Heart left ventricle (tissue), 16 donors: ENCODE data around the gene RFXANK. TPM values are rescaled to one million over a fixed set of nuclear protein-coding genes. Genes with fewer than 3 reads are reported as not detected.

Source experiments
- ATAC-seq, 4 donors: fragments of 200-7000 bp; cut with Tn5 transposase; one replicate each; pipeline ENCODE4 v1.9.1; 2020 to 2022; ENCODE audit warnings: moderate library complexity in 4 of 4, mild to moderate bottlenecking in 3 of 4, moderate number of reproducible peaks in 1 of 4
- DNase-seq, 5 donors: peaks; one replicate each; pipeline ENCODE4 v3.0.0-alpha.2; 2020
- H3K27ac ChIP-seq, 12 donors: fragments of 200-600 bp; sonication (generic) in 4 of 12; one replicate each; pipeline versions ENCODE4 v1.5.0 to v1.8.0; 2016 to 2022; ENCODE audit warnings: mild to moderate bottlenecking in 2 of 12
- H3K27me3 ChIP-seq, 9 donors: fragments of 200-600 bp; sonication (generic) in 2 of 9; one replicate each; pipeline versions ENCODE4 v1.5.1 to v1.8.0; 2016 to 2022; ENCODE audit warnings: mild to moderate bottlenecking in 3 of 9
- H3K36me3 ChIP-seq, 9 donors: fragments of 200-600 bp; sonication (generic) in 2 of 9; one replicate each; pipeline versions ENCODE4 v1.5.0 to v1.8.0; 2018 to 2022; ENCODE audit warnings: mild to moderate bottlenecking in 2 of 9
- H3K4me1 ChIP-seq, 12 donors: fragments of 200-600 bp; sonication (generic) in 4 of 12; one replicate each; pipeline versions ENCODE4 v1.5.0 to v1.8.0; 2016 to 2022; ENCODE audit warnings: mild to moderate bottlenecking in 3 of 12
- H3K4me3 ChIP-seq, 12 donors: fragments of 200-600 bp; sonication (generic) in 4 of 12; one replicate each; pipeline versions ENCODE4 v1.5.0 to v1.8.0; 2017 to 2022; ENCODE audit warnings: mild to moderate bottlenecking in 9 of 12, moderate library complexity in 4 of 12
- H3K9me3 ChIP-seq, 12 donors: fragments of 200-600 bp; sonication (generic) in 4 of 12; one replicate each; pipeline versions ENCODE4 v1.5.0 to v1.8.0; 2016 to 2022; ENCODE audit warnings: mild to moderate bottlenecking in 1 of 12
- CTCF ChIP-seq, 12 donors: fragments of 200-600 bp; sonication (generic) in 4 of 12; IDR thresholded peaks; one replicate each; pipeline versions ENCODE4 v1.5.0 to v1.8.0; 2018 to 2022; ENCODE audit warnings: antibody characterized with exemption in 12 of 12, mild to moderate bottlenecking in 5 of 12
- POLR2A ChIP-seq, 2 donors: fragments of 450-650 bp; IDR thresholded peaks; one replicate each; pipeline ENCODE4 v1.6.1; 2017; ENCODE audit warnings: antibody characterized with exemption in 2 of 2, mild to moderate bottlenecking in 2 of 2, moderate library complexity in 2 of 2
- WGBS, 4 donors: extraction: QIAGEN DNeasy Blood & Tissue Kit in 2 of 4; methylation state at CpG; one replicate each; pipeline versions ENCODE4 v1.1.5 to v1.1.7; 2013 to 2018; 5-methylcytosine and 5-hydroxymethylcytosine counted together
- intact Hi-C, 10 donors: fragments of 100-400 bp; cut with DNase I; formaldehyde crosslinking; loops; one replicate each; pipeline versions ENCODE4 v1.11.1 to v1.14.2; 2022
- polyA plus RNA-seq, 2 donors: library from polyadenylated mRNA; stranded (reverse); fragments of 200-250 nt; gene quantifications; one replicate each; pipeline ENCODE4 v1.2.3, GENCODE V29; 2013
- total RNA-seq, 9 donors: library from RNA; depleted of rRNA in 2 of 9; stranded (reverse); fragments of >200 nt in 2 of 9; fragmentation: NEBNext Ultra II Directional in 3 of 9; extraction: Animal tissue kit (Norgen Biotek cat#: 25700) in 3 of 9; gene quantifications; one replicate each; pipeline versions ENCODE4 v1.1.0 to v1.2.4, GENCODE V29; 2016 to 2023
- donor health status: ischemic (EF 13 %, LVEDD 7.1; RV severe dilation, severe dysfunction).
- donor health status: healthy with polysubstance abuse.
- donor health status: DM: no; HTN: yes; CAD: no.
- donor health status: DM: no; HTN: no; CAD: no.
- donor health status: ischemic (EF 25% LVEDD 6.9; RV normal size, moderate dysfunction).
- donor health status: ischemic (EF 25% LVEDD 5.7; RV mildly dilated, moderate dysfunction).
- donor health status: healthy.
- donor health status: DM: yes; HTN: yes; CAD: no.
- donor health status: ischemic (EF 35%, LVEDD 5.7; RV mildly dilated, moderate dysfunction).
- donor health status: nonischemic (EF 11% LVEDD 7.7; RV severe dilation, severe dysfunction).
- donor health status: DM: yes; HTN: yes; CAD: no.
- donor health status: PGD.
- donor health status: ischemic (EF 29% LVEDD 5.4; RV normal size, mild dysfunction).
- donor health status: nonischemic (EF 23%, LVEDD 6.1; RV moderate dilation, normal function).

RFXANK gene
- total and polyA plus RNA-seq, 11 donors = 26.5 to 71.9 (median 42.3) TPM

- ATAC-seq (no peak), DNase-seq (no peak)
- no peak overlapping the region for H3K4me3 ChIP-seq
- H3K36me3 ChIP-seq = peaks cover 0 to 54% (median 20%) of the 10 kb centered on the region in 9 donors
- no peak overlapping the region for H3K27ac ChIP-seq
- peaks cover 0 to 6% (median 0%) of the 10 kb centered on the region in 12 donors for H3K9me3 ChIP-seq
- 88 to 92% (median 89%) methylated on average over 8 of the region's 8 CpGs for WGBS, 4 donors
- no peak for TF ChIP-seq CTCF (IDR thresholded peaks at IDR 0.05)
- no peak for TF ChIP-seq POLR2A (IDR thresholded peaks at IDR 0.05)
- H3K4me1 ChIP-seq = no peaks in the 10 kb centered on the region
- intact Hi-C loops = loop anchor here in 2 of 10 donors (5.0 kb wide), 2 partner anchors 35 to 125 kb away; no protein-coding TSS in a partner anchor
- no peaks in the 10 kb centered on the region for H3K27me3 ChIP-seq
Measured at GRCh38 chr19:19176950-19177349, 15.1 kb upstream of the RFXANK start.

- Histone ChIP-seq H3K9me3 (peaks cover 0 to 6% (median 0%) of the 10 kb centered on the region in 12 donors), H3K4me1 (no peaks in the 10 kb centered on the region), H3K4me3 (no peak overlapping the region), H3K27ac (no peak overlapping the region), H3K27me3 (no peaks in the 10 kb centered on the region), H3K36me3 (peaks cover 0 to 65% (median 35%) of the 10 kb centered on the region in 9 donors)
- no peak for ATAC-seq
- 84 to 91% (median 87%) methylated on average over 17 of the region's 17 CpGs for WGBS, 4 donors
- DNase-seq = no peak
- no peak for TF ChIP-seq CTCF (IDR thresholded peaks at IDR 0.05)
- TF ChIP-seq POLR2A (IDR thresholded peaks at IDR 0.05) = no peak
- intact Hi-C loops = loop anchor here in 2 of 10 donors (5.0 to 10.0 kb wide), 3 partner anchors 37 to 165 kb away; no protein-coding TSS in a partner anchor
Measured at GRCh38 chr19:19179548-19180441, 12.3 kb upstream of the RFXANK start.

- TF ChIP-seq CTCF (IDR thresholded peaks at IDR 0.05) (no peak), POLR2A (IDR thresholded peaks at IDR 0.05) (no peak)
- Histone ChIP-seq H3K4me1 (no peaks in the 10 kb centered on the region), H3K9me3 (peaks cover 0 to 6% (median 0%) of the 10 kb centered on the region in 12 donors), H3K4me3 (no peak overlapping the region), H3K27me3 (no peaks in the 10 kb centered on the region), H3K36me3 (peaks cover 0 to 62% (median 37%) of the 10 kb centered on the region in 9 donors), H3K27ac (no peak overlapping the region)
- WGBS, 4 donors = 92 to 94% (median 94%) methylated on average over 9 of the region's 9 CpGs
- no peak for ATAC-seq
- intact Hi-C loops = loop anchor here in 1 of 10 donors (10.0 kb wide), 1 partner anchor 163 kb away; no protein-coding TSS in a partner anchor
- no peak for DNase-seq
Measured at GRCh38 chr19:19181488-19181998, 10.5 kb upstream of the RFXANK start.
